Measurements from ENCODE around the gene DMBX1. TPM values are rescaled to one million over a fixed set of nuclear protein-coding genes. Genes with fewer than 3 reads are reported as not detected.

The DMBX1 gene
- total RNA-seq, 1 donor: not detected

DNA sequence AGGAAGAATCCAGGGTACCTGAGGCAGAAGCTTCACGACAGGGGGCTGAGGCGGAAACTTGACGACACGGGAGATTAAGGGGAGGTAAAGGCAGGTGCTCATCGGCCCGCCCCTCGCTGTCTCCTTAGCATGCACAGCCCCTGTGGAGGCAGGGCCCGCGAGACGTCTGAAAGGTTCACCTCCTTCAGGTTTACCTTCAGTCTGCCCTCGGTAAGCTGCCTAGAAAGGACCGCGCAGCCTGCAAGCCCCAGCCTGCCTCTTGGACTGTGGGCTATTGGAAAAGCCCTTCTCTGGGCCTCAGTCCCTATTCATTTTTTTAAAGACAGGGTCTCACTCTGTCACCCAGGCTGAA, 33.3 kb downstream of the DMBX1 start:
- no peak for DNase-seq (ENCODE audit: low read depth in 2 of 3, low spot score in 2 of 3)

DNA sequence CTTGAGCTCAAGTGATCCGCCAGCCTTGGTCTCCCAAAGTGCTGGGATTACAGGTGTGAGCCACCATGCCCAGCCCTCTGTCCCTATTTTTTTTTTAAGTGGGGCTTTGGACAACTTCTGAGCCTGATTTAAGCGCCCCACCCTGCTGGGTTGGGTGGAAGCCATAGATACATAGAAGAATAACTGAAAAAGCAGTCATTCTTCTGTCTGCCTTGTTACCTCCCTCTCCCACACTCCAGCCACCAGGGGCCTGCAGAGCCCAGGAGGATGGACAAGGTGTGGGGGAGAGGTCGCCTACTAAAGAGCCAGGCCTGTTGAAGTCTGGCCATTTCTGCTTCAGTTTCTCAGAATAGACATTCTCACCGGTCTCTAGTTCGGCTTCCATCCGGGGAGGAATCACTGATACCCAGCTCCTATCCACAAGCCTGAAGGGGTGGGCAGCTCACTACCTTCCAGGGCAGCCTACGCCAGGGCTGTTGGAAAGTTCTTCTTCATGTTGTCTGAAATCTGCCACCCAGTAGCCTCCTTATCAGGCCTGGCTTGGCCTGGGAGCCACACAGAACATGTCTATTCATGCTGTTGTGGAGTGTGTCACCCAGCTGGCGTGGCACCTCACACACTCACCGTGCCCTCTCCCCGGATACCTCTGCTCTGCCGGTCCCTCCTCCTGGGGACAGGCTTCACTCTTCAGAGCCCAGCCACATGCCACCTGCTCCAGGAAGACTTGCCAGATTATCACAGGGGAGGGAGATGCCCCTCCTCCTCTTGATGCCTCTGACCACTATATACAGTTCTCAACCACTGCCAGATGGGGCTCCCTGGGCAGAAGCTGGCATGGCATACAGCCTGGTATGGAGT, 34.1 kb downstream of the DMBX1 start:
- DNase-seq (ENCODE audit: low read depth in 2 of 3, low spot score in 2 of 3): no peak

DNA sequence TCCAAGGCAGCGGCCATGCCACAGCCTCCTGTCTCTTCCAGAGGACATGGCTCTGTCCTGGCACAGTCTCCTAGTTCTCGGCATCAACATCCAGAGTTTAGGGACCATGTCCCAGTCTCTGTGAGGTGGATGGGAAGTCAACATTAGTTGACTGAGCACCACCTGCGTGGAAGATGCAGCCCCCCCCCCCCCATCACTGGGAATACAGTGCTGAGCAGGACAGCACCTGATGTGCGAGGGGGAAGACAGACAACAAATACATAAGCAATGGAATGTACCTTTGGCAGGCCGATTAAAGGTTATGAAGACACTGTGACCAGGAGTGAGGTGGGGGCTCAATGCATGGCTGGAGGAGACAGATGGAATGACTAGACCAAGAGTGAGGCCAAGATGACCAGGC, 35.2 kb downstream of the DMBX1 start:
- no peak for DNase-seq (ENCODE audit: low read depth in 2 of 3, low spot score in 2 of 3)

DNA sequence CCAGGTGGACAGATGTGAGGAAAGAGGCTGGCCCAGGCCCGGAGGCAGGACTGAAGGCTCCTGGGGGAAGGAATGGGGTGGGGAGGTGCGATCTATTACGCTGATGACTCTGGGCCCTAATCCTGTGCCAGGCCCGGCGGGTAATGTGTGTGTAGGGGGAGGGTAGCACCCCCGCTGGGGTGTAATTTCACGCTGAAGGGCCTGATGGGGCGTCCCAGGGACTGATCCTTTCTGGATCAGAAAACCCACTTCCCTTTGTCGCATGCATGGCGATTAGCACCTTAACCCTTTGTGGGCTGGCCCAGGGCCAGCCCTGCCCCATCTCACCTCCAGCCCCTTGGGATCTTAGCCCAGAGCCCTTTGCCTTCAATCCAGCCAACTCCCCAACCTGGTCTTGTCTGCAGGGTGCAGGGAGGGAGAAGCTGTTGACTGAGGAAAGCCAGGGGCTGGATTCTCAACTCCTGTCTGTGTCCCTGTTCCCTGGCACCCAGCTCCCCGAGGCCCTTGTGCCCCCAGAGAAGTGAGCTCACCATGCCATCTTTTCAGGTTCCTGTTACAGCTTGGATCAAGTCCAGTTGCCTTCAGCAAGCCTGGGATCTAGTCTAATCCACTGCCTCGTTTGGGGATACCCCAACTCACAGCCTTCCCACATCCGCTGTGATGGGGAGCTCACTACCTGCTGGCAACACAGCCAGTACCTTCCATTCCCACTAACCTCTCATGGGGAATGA, 35.8 kb downstream of the DMBX1 start:
- DNase-seq (ENCODE audit: low read depth in 2 of 3, low spot score in 2 of 3): no peak

DNA sequence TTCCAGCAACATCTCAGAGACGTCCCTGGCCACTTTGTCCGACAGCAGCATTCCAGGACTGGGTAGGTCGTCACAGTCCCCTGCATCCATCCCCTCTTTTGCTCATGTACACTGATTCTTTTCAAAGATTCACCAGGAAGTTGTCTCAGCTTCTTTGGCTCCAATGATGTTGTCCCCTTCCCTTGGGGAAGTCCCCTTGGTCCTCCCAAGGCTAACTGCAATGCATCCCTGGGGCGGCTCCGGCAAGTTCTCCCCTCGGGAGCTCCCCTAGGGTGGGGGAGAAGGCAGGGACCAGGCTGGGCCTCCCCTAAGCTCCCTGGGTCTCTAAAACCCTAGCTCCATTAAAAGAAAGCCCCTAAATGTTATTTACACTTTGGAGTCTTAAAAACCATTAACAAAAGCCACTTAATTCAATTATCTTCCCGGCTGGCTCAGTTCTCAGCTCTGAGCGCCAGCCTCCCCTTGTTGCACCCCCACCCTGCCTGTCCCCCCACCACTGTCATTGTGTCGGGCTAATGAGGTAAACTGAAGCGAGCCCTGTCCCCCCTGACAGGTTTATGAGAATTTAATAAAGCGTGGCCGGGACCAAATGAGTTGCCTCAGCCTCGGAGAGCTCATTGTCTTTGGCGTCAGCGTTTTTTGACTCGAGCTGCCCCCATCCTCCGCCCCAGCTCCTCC, 36.5 kb downstream of the DMBX1 start:
- no peak for DNase-seq (ENCODE audit: low read depth in 2 of 3, low spot score in 2 of 3)

DNA sequence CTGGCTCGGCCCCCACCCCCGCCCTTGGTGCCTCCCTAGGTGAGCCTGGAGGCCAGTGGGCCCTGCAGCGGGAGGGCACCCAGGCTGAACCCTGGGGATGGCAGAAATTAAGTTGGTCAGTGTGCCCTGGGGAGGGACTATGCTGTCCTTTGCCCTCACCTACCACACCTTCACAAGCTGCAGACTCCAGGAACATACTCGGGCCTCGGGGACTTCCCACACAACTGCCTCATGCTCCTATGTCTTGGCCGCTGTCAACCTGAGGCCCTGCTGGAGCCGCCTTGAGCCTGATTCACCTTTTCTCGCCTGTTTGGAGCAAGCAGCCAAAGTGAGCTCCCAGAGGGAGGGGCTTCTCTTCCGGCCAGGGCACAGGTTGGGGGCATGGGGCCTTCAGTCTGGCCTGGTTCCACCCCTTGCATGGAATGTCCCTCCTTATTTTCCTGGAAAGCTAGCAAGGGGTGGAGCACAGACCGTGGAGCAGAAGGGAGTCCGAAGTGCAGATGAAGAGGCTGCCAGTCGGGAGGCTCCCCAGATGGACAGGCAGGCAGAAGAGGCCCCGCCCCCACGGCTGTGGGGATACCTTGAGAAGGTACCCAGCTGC, 37.2 kb downstream of the DMBX1 start:
- no peak for DNase-seq (ENCODE audit: low read depth in 2 of 3, low spot score in 2 of 3)

DNA sequence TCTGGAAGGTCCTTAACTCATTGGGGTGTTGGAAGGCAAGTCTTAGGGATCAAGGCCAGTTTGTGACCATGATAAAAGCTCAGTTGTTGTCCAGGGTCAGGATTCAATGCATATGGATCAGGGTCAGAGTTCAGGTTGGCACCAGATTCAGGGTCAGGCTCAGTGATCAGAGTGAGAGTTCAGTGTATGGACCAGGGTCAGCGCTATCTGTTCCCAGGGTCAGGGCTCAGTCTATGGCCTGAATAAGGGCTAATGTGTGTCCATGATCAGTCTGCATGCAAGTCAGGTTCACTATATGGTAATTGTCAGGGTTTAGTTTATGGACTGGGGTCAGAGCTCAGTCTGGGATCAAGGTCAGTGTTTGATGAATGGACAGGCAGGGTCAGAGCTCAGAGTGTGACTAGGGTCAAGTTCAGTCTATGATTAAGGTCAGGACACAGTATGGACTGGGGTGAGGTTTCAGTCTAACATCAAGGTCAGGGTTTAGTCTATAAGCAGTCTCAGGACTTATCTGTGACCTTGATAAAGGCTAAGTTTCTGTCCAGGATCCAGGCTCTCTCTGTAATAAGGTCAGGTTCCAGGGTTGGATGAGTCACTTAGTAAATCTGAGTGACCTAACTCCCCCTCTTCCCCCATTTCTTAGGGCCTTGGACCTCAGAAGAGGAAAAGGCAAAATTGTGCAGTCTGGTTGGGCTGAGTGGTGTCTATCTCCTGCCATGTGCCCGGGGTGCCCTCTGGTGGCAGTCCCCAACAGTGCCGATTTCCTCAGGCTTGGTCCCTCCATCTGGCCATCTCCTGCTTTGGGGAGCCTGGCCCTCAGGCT, 38.0 kb downstream of the DMBX1 start:
- DNase-seq (ENCODE audit: low read depth in 2 of 3, low spot score in 2 of 3): peak; percentile 47 to 82 (median 65)

DNA sequence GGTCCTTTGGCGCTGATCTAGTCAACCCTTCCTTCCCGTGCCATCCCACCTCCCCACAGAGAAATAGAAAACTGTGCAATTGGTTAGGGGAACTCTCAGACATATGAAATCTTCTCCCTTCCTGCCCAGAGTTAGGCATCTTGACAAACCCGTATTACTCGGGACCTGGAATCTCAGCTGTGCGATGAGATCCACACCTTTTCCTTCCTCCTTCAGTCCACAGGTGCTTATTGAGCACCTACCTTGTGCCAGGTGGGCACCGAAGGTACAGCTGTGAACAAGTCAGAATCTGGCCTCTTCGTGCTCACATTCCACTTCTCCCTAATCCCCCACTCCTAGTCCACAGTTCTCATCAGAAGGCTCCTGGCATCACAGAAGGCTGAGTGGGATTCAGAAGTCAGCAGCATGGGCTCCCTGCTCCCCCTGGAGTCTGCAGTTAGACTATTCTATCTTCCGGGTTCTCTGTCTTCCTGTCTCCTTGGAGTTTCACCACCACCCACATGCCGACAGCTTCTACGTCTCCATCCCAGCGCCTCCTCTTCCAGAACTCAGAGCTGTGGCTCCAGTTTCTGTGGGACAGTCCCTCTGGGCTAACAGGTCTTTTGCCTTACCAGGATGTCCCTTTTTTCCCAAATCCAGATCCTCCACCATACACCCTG, 38.8 kb downstream of the DMBX1 start:
- no peak for DNase-seq (ENCODE audit: low read depth in 2 of 3, low spot score in 2 of 3)

DNA sequence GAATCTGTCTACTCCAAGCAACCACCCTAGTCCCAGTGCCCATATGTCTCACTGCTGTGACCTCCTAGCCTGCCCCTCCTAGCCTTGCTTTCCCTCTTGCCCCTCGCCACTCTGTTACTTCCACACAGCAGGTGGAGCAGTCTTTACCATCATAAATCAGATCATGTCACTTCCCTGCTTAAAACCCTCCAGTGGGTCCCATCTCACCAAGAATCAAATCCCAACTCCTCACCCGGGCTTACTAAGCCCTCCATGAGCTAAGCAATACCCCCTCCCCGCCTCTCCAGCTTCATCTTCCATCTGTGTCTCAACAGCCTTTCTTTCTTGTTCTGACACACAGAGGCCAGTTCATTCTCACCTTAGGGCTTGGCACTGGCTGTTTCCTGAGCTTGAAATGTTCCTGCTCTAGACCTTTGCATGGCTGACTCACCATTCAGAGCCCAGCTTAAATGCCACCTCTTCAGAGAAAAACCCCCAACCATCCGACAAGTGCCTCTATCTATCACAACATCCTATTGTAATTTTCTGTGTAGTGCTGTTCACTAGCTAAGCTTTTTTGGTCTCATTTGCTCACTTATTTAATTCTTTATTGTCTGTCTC, 39.5 kb downstream of the DMBX1 start:
- no peak for DNase-seq (ENCODE audit: low read depth in 2 of 3, low spot score in 2 of 3)

DNA sequence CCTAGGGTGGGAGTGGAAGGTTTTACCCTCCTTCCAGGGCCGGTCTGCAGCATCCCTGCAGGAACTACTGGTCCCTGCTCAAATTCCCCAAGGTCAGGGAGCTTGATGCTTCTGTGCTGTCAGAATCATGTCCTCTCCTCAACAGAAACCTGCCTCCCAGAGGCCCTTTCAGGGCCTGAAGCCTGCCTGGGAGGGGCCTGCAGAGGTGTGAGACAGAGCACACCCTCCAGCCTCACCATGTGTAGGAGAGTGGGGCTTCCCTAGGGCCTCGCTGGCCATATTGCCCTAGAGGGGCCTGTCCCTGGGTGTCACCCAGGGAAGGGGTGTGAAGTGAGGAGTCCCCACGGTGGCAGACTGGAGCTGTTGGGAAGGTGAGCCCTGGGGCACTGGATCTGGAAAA, 40.7 kb downstream of the DMBX1 start:
- no peak for DNase-seq (ENCODE audit: low read depth in 2 of 3, low spot score in 2 of 3)

DNA sequence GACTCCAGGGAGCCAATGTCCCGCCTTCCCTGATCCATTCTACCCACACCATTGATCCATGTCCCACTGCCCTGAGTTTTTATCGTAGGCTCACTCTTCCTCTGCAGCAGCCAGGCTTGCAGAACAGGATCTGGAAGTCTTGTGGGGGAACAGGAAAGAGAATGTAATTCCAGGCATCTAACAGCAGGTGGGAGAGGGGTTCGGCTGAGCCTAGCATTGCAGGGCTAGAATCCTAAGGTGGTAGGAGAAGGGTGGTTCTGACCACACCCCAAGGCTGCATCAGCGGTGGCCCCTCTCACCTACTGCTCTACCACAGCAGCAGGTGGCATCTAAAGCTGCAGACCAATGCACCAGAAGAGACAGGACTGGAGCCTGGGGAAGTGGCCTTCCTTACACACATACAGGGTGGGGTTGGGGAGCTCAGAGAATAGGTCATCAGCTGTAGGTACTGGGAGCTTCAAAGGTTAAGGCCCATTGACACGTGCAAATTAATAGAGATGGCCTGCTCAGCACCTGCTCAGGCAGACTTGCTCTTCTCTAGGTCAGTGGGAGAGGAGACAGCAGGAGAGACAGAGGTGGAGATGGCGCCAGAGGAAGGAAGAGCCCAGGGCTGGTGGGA, 41.3 kb downstream of the DMBX1 start:
- DNase-seq (ENCODE audit: low read depth in 2 of 3, low spot score in 2 of 3): no peak

DNA sequence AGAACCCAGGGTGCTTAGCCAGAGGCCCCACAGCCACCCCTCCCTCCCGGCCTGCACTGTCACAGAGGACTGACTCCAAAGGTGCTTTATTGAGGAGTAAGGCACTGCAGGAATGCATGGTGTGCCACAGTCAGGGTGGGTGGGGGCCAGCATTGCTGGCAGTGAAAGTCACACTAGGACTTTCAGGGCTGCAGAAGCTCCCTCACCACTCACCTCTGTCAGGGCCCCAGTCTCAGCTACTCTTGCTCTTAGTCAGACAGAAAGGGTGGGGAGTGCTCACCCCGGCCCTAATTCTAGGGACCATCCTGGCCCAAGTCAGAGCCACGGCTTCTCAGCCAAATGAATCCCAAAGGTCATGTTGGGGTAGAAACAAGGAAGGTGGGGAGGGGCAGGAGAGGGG, 42.5 kb downstream of the DMBX1 start:
- no peak for DNase-seq (ENCODE audit: low read depth in 2 of 3, low spot score in 2 of 3)

DNA sequence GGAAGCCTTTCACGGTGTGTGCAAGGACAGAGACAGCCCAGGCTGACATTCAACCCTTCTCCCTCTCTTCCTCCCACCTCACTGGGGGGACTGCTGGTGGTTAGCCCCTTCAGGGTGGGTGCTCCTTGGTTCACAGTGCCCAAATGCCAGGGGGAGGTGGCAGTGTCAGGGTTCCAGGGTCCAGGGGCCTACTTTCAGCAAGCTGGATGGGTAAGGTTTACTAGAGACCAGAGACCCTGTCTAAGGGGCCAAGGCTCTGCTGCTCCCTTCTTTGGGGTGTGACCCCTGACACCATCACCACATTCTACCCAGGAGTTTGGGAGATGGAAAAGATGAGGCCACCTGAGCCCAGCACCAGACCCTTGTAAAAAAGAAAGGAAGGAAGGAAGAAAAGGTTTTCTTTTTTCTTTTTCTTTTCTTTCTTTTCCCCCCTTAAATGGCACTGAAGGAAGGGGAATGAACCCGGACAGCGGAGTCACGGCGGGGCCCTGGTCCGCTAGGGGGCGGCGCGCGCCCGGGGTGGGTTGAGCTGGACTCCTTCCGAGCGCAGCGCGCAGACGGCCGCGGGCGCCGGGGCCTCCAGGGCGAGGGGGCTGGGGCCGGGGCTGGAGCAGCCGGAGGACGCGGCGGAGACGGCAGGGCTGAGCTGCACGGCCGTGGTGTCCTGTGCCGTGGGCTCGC, 43.0 kb downstream of the DMBX1 start:
- peak; percentile 41 to 73 (median 67) for DNase-seq (ENCODE audit: low read depth in 2 of 3, low spot score in 2 of 3)

DNA sequence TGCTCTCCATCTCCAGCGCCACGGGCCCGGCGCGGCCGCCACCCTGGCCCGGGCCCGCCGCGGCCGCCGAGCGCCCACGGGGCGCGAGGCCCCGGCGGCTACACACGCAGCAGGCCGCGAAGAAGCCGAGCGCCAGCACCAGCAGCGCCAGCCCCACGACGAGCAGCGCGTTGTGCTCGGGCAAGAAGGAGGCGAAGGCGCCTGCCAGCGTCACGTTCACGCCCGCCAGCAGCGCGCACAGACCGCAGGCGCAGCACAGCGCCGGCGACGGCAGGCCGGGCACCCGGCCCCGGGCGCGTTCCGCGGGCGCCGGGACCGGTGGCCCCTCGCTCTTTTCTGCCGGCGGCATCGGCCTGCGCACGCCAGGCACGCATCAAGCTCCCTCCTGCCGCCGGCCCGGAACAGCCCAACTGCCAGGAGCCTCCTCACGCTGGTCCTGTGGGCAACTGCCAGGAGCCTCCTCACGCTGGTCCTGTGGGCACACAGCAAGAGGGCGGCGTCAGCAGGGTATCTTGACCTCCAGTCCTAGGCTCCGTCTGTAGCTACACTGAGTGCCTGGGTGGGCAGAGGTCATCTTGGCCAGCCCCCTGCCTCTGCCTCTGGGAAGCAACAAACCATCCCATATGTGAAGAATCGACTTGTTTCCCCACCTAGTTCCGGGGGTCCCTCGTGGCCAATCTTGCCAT, 43.7 kb downstream of the DMBX1 start:
- peak in 2 of 3 donors; percentile 35 to 43 for DNase-seq (ENCODE audit: low read depth in 2 of 3, low spot score in 2 of 3)

DNA sequence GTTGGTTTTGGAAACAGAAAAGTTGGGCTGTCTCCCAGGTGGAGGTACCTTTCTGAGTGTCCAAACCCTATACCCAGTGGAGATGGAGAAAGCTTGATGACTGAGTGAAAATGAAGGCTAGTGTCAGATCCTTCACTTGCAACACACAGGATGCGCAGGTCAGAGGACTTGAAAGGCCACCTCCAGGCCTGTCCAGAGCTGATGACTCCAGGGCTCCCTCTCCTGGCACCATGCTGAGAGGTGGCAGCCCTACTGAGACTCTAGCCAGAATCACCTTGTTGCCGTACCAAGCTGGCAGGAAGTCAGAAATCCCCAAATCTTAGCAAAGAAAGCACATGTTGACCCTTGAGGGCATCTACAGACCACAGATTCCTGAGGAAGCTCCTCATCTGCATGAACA, 45.4 kb downstream of the DMBX1 start:
- DNase-seq (ENCODE audit: low read depth in 2 of 3, low spot score in 2 of 3): peak in 1 of 3 donors; percentile 32

DNA sequence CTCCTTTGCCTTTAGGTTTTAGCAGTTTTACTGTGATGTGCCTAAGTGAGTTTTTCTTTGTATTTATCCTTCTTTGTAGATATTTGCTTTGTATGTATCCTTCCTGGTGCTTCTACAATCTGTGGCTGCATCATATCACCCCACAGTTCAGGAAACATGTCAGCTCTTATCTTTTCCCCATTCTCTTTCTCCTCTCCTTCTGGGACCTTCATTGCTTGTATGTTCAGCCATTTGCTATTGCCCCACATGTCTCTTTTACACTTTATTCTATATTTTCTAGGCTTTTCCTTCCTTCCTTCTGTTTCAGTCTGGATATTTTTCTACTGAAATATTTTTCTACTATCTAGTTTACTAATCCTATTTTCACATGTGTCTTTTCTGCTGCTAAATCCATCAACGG, 46.9 kb downstream of the DMBX1 start:
- DNase-seq (ENCODE audit: low read depth in 2 of 3, low spot score in 2 of 3): no peak

DNA sequence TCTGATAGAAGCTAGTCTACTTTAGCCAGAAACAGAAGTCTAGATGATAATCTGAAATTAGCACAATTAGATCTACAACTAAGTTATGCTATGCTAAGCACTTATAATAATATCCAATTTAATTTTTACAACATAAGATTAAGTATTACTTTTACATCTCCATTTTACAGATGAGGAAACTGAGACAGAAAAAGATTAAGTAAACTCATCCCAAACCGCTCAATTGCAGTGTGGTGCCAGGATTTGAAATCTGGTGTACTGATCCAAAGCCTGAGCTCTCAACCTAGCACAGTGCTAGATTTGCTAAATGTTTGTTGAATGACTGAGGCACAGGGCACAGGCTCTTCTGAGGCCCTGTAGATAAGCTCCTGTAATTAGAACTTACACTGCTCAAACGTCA, 48.0 kb downstream of the DMBX1 start:
- DNase-seq (ENCODE audit: low read depth in 2 of 3, low spot score in 2 of 3): no peak

DNA sequence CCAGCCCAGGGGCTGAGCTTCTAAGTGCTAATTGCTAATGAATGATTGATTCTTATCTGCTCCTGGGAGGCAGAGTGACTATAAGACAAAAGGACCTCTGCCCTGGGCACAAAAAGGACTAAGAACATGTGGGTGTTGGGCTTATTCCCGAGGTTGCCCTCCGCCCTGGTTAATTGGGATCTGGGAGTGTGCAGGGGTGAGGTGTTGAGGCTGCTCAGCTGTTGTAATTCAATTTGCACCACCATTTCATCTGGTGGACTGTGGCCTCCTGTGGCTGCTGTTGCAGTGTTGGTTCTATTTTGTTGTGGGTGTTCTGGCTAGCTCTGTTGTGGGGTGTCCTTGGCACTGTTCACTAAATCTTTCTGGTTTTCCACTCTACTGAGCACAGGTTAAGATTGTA, 48.5 kb downstream of the DMBX1 start:
- no peak for DNase-seq (ENCODE audit: low read depth in 2 of 3, low spot score in 2 of 3)
